A673 (cell line): ENCODE measurements around the gene CWC27.

Experiments
- CTCF ChIP-seq: fragments of 300-800, 200-600 bp; sonication (generic); conservative IDR thresholded peaks from 2 replicates; pipeline ENCODE4 v1.5.1; 2017; ENCODE audit warnings: low read depth, mild to moderate bottlenecking, antibody characterized with exemption, low read length, moderate library complexity, mixed read lengths
- EZH2 ChIP-seq: fragments of 200-600 bp; sonication (generic); IDR thresholded peaks from 2 replicates; pipeline ENCODE4 v1.6.1; 2017; ENCODE audit warnings: borderline replicate concordance, low read depth, mild to moderate bottlenecking, mixed read lengths, antibody characterized with exemption, low read length; ENCODE audit not compliant: poor library complexity, severe bottlenecking

- TF ChIP-seq CTCF (no peak), EZH2 (no peak)
These were observed 199.9 kb downstream of the CWC27 start for GRCh38 chr5:64968591-64969110.
